B cell (primary cell): Measurements from ENCODE around the gene BATF3. TPM values are rescaled to one million over a fixed set of nuclear protein-coding genes. Genes with fewer than 3 reads are reported as not detected.

Experiments
- ATAC-seq: fragments of 200-7000 bp; cut with Tn5 transposase; one replicate; pipeline ENCODE4 v1.10.0; 2021; ENCODE audit warnings: low read depth, mild to moderate bottlenecking, moderate number of reproducible peaks, moderate library complexity
- CTCF ChIA-PET: fragments of 350-600 bp; sonication (Branson Sonifier 250); formaldehyde crosslinking; loops from one replicate; lab custom pipeline; 2021; ENCODE audit warnings: antibody characterized with exemption, inconsistent platforms; lab: Charles Lee
- POLR2A ChIA-PET: fragments of 350-600 bp; sonication (Branson Sonifier 250); formaldehyde crosslinking; loops from one replicate; lab custom pipeline; 2021; ENCODE audit warnings: antibody characterized with exemption; lab: Charles Lee
- DNase-seq: peaks from one replicate; pipeline ENCODE4 v3.0.0; 2013
- H2AFZ ChIP-seq: 2 replicates; pipeline ENCODE4 v1.6.1; 2012; ENCODE audit warnings: mild to moderate bottlenecking, low read depth, low read length; ENCODE audit not compliant: insufficient read depth, poor library complexity, severe bottlenecking
- H3K27ac ChIP-seq, 2 donors: 1 replicate in 1 of 2; 2 replicates in 1 of 2; pipeline ENCODE4 v1.5.1; 2012 to 2013; ENCODE audit warnings: low read length in 2 of 2, mild to moderate bottlenecking in 2 of 2, moderate library complexity in 1 of 2
- H3K27me3 ChIP-seq, 4 experiments: fragments of 200-600 bp in 1 of 4; sonication (generic) in 1 of 4; replicated peaks in 1 of 4; 1 replicate in 2 of 4; 2 replicates in 2 of 4; pipeline versions ENCODE4 v1.6.1 to v1.7.0; 2013 to 2016; ENCODE audit warnings: low read length in 3 of 4, mild to moderate bottlenecking in 2 of 4, mixed read lengths in 1 of 4, moderate library complexity in 1 of 4; ENCODE audit not compliant: insufficient read depth in 4 of 4, control insufficient read depth in 3 of 4; ENCODE audit errors: control extremely low read depth in 1 of 4
- H3K36me3 ChIP-seq, 2 experiments: replicated peaks in 1 of 2; 1 replicate in 1 of 2; 2 replicates in 1 of 2; pipeline versions ENCODE4 v1.6.1 to v1.7.1; 2013; ENCODE audit warnings: low read length in 1 of 2; ENCODE audit not compliant: insufficient read depth in 2 of 2, control insufficient read depth in 1 of 2; ENCODE audit errors: control extremely low read depth in 1 of 2, extremely low read depth in 1 of 2
- H3K4me1 ChIP-seq, 2 donors: fragments of 200-600 bp in 1 of 2; sonication (generic) in 1 of 2; 1 replicate in 1 of 2; 2 replicates in 1 of 2; pipeline versions ENCODE4 v1.5.1 to v1.6.1; 2013 to 2017; ENCODE audit warnings: low read length in 2 of 2; ENCODE audit not compliant: control insufficient read depth in 2 of 2, insufficient read depth in 2 of 2
- H3K4me2 ChIP-seq: replicated peaks from 2 replicates; pipeline ENCODE3; 2012; ENCODE audit warnings: mild to moderate bottlenecking, low read depth, low read length; ENCODE audit not compliant: poor library complexity, severe bottlenecking
- H3K4me3 ChIP-seq, 5 experiments: fragments of 200-600 bp in 1 of 5; sonication (generic) in 1 of 5; 1 replicate in 3 of 5; 2 replicates in 2 of 5; pipeline versions ENCODE4 v1.5.1 to v1.7.0; 2011 to 2016; ENCODE audit warnings: low read length in 4 of 5, mild to moderate bottlenecking in 4 of 5, low read depth in 2 of 5, control low read depth in 1 of 5, moderate library complexity in 1 of 5; ENCODE audit not compliant: insufficient read depth in 1 of 5; ENCODE audit errors: control extremely low read depth in 1 of 5, extremely low read depth in 1 of 5
- H3K79me2 ChIP-seq: fragments of 200-600 bp; sonication (generic); one replicate; pipeline ENCODE4 v1.6.0; 2016; ENCODE audit warnings: low read length; ENCODE audit not compliant: control insufficient read depth, insufficient read depth
- H3K9ac ChIP-seq: fragments of 200-600 bp; sonication (generic); 2 replicates; pipeline ENCODE4 v1.6.1; 2017; ENCODE audit warnings: mild to moderate bottlenecking, low read length, moderate library complexity
- H3K9me3 ChIP-seq, 3 donors: one replicate each; pipeline versions ENCODE4 v1.6.1 to v1.7.1; 2013; ENCODE audit warnings: low read length in 2 of 3; ENCODE audit not compliant: control insufficient read depth in 2 of 3, insufficient read depth in 1 of 3; ENCODE audit errors: control extremely low read depth in 1 of 3
- H4K20me1 ChIP-seq: 2 replicates; pipeline ENCODE4 v1.6.0; 2012; ENCODE audit warnings: mild to moderate bottlenecking, low read length; ENCODE audit not compliant: insufficient read depth, control insufficient read depth, poor library complexity, severe bottlenecking
- H3K27ac Mint-ChIP-seq: one replicate; pipeline ENCODE4 v1.8.0; 2021; ENCODE audit warnings: mixed read lengths
- H3K27me3 Mint-ChIP-seq: one replicate; pipeline ENCODE4 v1.8.0; 2021; ENCODE audit warnings: mixed read lengths
- H3K4me1 Mint-ChIP-seq: one replicate; pipeline ENCODE4 v1.8.0; 2021; ENCODE audit warnings: mixed read lengths
- H3K4me3 Mint-ChIP-seq: one replicate; pipeline ENCODE4 v1.8.0; 2021; ENCODE audit warnings: mixed read lengths
- H3K9me3 Mint-ChIP-seq: one replicate; pipeline ENCODE4 v1.8.0; 2022; ENCODE audit warnings: mixed read lengths; ENCODE audit not compliant: insufficient read depth
- EZH2 ChIP-seq: IDR thresholded peaks from 2 replicates; pipeline ENCODE4 v1.6.1; 2012; ENCODE audit warnings: borderline replicate concordance, low read depth, mild to moderate bottlenecking, moderate library complexity, low read length; ENCODE audit not compliant: insufficient read depth, poor library complexity, severe bottlenecking
- WGBS: methylation state at CpG from one replicate; pipeline ENCODE4 v1.1.5; 2013; ENCODE audit warnings: missing lambda C conversion rate; ENCODE audit not compliant: insufficient coverage; 5-methylcytosine and 5-hydroxymethylcytosine counted together
- intact Hi-C: fragments of 100-400 bp; cut with micrococcal nuclease; formaldehyde crosslinking; loops from one replicate; pipeline ENCODE4 v1.10.0; 2022
- polyA plus RNA-seq: library from polyadenylated mRNA; depleted of rRNA; stranded (reverse); fragments of >200 nt; gene quantifications from 2 replicates; pipeline ENCODE4 v1.2.3, GENCODE V29; 2012
- total RNA-seq, 2 donors: library from RNA; stranded (reverse); fragments of 120-200 nt in 1 of 2; gene quantifications; 1 replicate in 1 of 2; 2 replicates in 1 of 2; pipeline versions ENCODE4 v1.2.3 to v1.2.4, GENCODE V29; 2013 to 2022
- TF ChIP-seq, protein P1 (sequence below): fragments of 200-600 bp; IDR thresholded peaks from one replicate; pipeline ENCODE4 v1.8.0; 2022; ENCODE audit warnings: antibody characterized with exemption, mild to moderate bottlenecking

Gene BATF3
- total and polyA plus RNA-seq, 2 donors (not counting 1 experiment from before 2014, with no cell fraction given) = 0.36 to 1.9 TPM

- Histone ChIP-seq H4K20me1 (no peaks in the 10 kb centered on the region), H3K27me3 (no peaks in the 10 kb centered on the region), H3K4me3 (no peak overlapping the region), H3K9me3 (peaks cover 0 to 3% (median 0%) of the 10 kb centered on the region in 3 donors), H3K9ac (no peak overlapping the region), H3K79me2 (no peaks in the 10 kb centered on the region), H3K27ac (no peak overlapping the region), H3K36me3 (no peaks in the 10 kb centered on the region), H3K4me1 (no peaks in the 10 kb centered on the region), H3K4me2 (no peak overlapping the region), H2AFZ (no peak overlapping the region)
- Mint-ChIP-seq H3K4me1 (no peaks in the 10 kb centered on the region), H3K27me3 (peaks cover 6% of the 10 kb centered on the region), H3K9me3 (no peaks in the 10 kb centered on the region), H3K27ac (no peak overlapping the region), H3K4me3 (no peak overlapping the region)
- ATAC-seq (no peak), DNase-seq (no peak)
- TF ChIP-seq, protein P1, sequence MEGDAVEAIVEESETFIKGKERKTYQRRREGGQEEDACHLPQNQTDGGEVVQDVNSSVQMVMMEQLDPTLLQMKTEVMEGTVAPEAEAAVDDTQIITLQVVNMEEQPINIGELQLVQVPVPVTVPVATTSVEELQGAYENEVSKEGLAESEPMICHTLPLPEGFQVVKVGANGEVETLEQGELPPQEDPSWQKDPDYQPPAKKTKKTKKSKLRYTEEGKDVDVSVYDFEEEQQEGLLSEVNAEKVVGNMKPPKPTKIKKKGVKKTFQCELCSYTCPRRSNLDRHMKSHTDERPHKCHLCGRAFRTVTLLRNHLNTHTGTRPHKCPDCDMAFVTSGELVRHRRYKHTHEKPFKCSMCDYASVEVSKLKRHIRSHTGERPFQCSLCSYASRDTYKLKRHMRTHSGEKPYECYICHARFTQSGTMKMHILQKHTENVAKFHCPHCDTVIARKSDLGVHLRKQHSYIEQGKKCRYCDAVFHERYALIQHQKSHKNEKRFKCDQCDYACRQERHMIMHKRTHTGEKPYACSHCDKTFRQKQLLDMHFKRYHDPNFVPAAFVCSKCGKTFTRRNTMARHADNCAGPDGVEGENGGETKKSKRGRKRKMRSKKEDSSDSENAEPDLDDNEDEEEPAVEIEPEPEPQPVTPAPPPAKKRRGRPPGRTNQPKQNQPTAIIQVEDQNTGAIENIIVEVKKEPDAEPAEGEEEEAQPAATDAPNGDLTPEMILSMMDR = no peak
- no peak for TF ChIP-seq EZH2
- 96% methylated on average over 10 of the region's 11 CpGs for WGBS
- ChIA-PET CTCF (no interaction called here), POLR2A (no interaction called here)
- intact Hi-C loops = no loop called here
Observed at GRCh38 chr1:212647004-212647403, 52.6 kb downstream of the BATF3 start.

DNA sequence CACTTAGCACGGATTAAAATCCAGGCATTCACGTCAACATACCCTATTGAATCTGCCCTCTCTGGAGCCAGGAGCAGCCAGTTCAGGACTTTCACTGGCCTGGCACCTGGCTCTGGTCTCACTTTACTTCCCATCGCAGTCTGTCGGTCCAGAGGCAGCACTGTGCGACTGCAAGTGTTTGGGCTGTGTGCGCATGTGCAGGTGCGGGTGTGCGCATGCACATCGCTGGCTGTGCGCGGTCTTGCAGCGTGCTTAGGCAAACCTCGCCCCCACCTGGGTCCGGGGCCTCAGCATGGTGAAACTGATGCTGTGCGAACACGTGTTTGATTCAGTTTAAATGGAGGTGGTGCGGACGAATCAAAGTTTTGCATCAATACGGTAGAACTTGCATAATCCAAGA lies 53.1 kb downstream of the BATF3 start:
- Histone ChIP-seq H3K9ac (no peak overlapping the region), H2AFZ (no peak overlapping the region)
- no peak for ATAC-seq

More for the DNA sequence above, 53.1 kb downstream of the BATF3 start:
- WGBS = 97% methylated on average over 19 of the region's 19 CpGs
- Histone ChIP-seq H3K27ac (no peak overlapping the region), H3K4me1 (no peaks in the 10 kb centered on the region), H3K4me2 (no peak overlapping the region), H3K79me2 (no peaks in the 10 kb centered on the region), H3K4me3 (no peak overlapping the region), H3K27me3 (no peaks in the 10 kb centered on the region), H3K36me3 (no peaks in the 10 kb centered on the region), H4K20me1 (no peaks in the 10 kb centered on the region), H3K9me3 (no peaks in the 10 kb centered on the region)
- no peak for DNase-seq
- ChIA-PET CTCF (no interaction called here), POLR2A (no interaction called here)
- Mint-ChIP-seq H3K4me1 (no peaks in the 10 kb centered on the region), H3K4me3 (no peak overlapping the region), H3K9me3 (no peaks in the 10 kb centered on the region), H3K27me3 (peaks cover 6% of the 10 kb centered on the region), H3K27ac (no peak overlapping the region)
- intact Hi-C loops = no loop called here
- TF ChIP-seq EZH2 = no peak
- TF ChIP-seq, protein P1 = no peak
